RWPE2 (cell line): ENCODE data around the gene CREG2.

Experiments used
- ATAC-seq: fragments of 200-7000 bp; cut with Tn5 transposase; 3 replicates; pipeline ENCODE4 v1.9.1; 2021; ENCODE audit warnings: low read depth
- DNase-seq: peaks from one replicate; pipeline ENCODE4 v3.0.0-alpha.2; 2020; ENCODE audit warnings: low spot score
- H3K27ac ChIP-seq: fragments of 450-650 bp; 2 replicates; pipeline ENCODE4 v1.5.1; 2017; ENCODE audit warnings: mild to moderate bottlenecking; ENCODE audit not compliant: poor library complexity, severe bottlenecking
- H3K27me3 ChIP-seq: fragments of 250-450 bp; sonication (Bioruptor Pico); 2 replicates; pipeline ENCODE4 v1.5.1; 2021; ENCODE audit warnings: mild to moderate bottlenecking, moderate library complexity; ENCODE audit not compliant: insufficient read depth, poor library complexity, severe bottlenecking
- H3K36me3 ChIP-seq: fragments of 250-450 bp; sonication (Bioruptor Pico); 2 replicates; pipeline ENCODE4 v1.5.1; 2020; ENCODE audit warnings: low read depth, mild to moderate bottlenecking, moderate library complexity
- H3K4me1 ChIP-seq: fragments of 250-450 bp; sonication (Bioruptor Pico); 2 replicates; pipeline ENCODE4 v1.5.1; 2021; ENCODE audit warnings: mild to moderate bottlenecking, moderate library complexity; ENCODE audit not compliant: insufficient read depth, poor library complexity, severe bottlenecking
- H3K4me3 ChIP-seq: fragments of 250-450 bp; sonication (Bioruptor Pico); 2 replicates; pipeline ENCODE4 v1.5.1; 2021; ENCODE audit warnings: mild to moderate bottlenecking, moderate library complexity; ENCODE audit not compliant: severe bottlenecking
- H3K9me3 ChIP-seq: fragments of 250-450 bp; sonication (Bioruptor Pico); 2 replicates; pipeline ENCODE4 v1.5.1; 2021; ENCODE audit warnings: mild to moderate bottlenecking, moderate library complexity; ENCODE audit not compliant: severe bottlenecking
- CTCF ChIP-seq: fragments of 450-650 bp; IDR thresholded peaks from one replicate; pipeline ENCODE4 v1.5.1; 2017; ENCODE audit warnings: mild to moderate bottlenecking, moderate library complexity; ENCODE audit not compliant: poor library complexity, severe bottlenecking

The CREG2 gene

GRCh38 chr2:101402630-101403029, 15.3 kb upstream of the CREG2 start:
- Histone ChIP-seq H3K4me3 (no peak overlapping the region), H3K4me1 (peaks cover 11% of the 10 kb centered on the region), H3K27me3 (no peaks in the 10 kb centered on the region), H3K27ac (no peak overlapping the region), H3K36me3 (no peaks in the 10 kb centered on the region), H3K9me3 (no peaks in the 10 kb centered on the region)
- ATAC-seq: no peak
- TF ChIP-seq CTCF: no peak
- no peak for DNase-seq

GRCh38 chr2:101401906-101402305, 14.6 kb upstream of the CREG2 start:
- Histone ChIP-seq H3K27ac (no peak overlapping the region), H3K36me3 (no peaks in the 10 kb centered on the region), H3K27me3 (no peaks in the 10 kb centered on the region), H3K4me1 (peaks cover 17% of the 10 kb centered on the region), H3K4me3 (no peak overlapping the region), H3K9me3 (no peaks in the 10 kb centered on the region)
- no peak for TF ChIP-seq CTCF
- ATAC-seq: no peak
- no peak for DNase-seq

DNA sequence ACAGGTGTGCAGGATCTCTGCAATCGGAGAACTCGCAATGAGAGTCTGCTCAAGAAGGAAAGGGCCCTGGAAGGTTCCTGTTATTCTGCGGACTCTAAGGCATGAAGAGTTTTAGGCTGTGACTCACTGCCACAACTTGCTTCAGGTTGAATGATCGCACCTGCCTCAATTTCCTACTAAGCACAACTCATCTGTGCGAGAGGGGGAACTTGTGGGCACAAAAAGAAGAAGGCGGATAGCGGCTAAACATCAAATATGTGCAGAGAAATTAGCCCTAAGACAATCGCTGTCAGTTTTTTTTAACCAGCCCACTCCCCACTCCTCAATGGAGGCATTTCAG, 14.0 kb upstream of the CREG2 start:
- TF ChIP-seq CTCF: no peak
- no peak overlapping the region for H3K4me3 ChIP-seq

DNA sequence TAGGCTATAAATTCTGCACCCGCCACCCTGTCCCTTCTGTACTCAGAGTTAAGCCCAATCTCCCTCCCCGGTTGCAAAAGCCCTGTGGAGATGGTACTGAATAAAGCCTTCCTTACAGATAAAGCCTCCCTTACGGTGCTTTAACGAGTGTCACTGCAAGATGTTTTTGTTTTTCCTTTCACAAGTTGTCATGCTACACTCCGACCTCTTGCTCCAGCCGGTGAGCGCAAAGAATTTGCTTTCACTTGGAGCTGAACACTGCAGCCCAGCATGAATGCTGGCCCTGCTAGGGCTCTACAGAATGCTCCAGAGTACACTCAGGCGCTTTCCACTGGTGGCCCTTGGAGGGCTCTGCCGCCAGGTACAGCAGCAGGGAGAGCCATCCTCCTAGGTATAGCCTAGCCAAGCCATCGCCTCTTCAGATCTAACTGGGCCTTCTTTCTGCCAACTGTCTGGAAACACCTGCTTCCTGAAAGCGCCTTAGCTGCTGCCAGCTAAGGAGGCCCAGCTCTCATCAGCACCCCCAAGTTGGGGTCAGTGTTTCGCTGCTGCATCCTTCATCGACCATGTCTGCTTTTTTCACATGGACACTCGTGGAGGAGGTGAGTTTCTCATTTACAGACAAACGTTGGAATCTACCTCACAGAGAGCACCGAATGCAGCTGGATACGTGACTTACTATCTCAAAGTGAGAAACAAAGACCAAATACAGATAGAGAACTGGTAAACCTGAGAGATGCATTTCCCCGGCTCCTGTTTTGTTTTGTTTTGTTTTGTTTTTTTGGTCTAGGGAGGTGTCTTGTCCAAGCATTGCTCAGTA, 13.4 kb upstream of the CREG2 start:
- DNase-seq (no peak), ATAC-seq (no peak)
- H3K4me1 ChIP-seq: peaks cover 29% of the 10 kb centered on the region
- no peaks in the 10 kb centered on the region for H3K27me3 ChIP-seq
- H3K4me3 ChIP-seq: no peak overlapping the region
- TF ChIP-seq CTCF: no peak
- H3K27ac ChIP-seq: peak overlapping the region; percentile 29
- H3K36me3 ChIP-seq: no peaks in the 10 kb centered on the region
- H3K9me3 ChIP-seq: no peaks in the 10 kb centered on the region

More for the DNA sequence above, 14.0 kb upstream of the CREG2 start:
- DNase-seq (no peak), ATAC-seq (no peak)
- no peak overlapping the region for H3K27ac ChIP-seq
- no peaks in the 10 kb centered on the region for H3K36me3 ChIP-seq
- H3K9me3 ChIP-seq: no peaks in the 10 kb centered on the region
- H3K4me1 ChIP-seq: peaks cover 23% of the 10 kb centered on the region
- no peaks in the 10 kb centered on the region for H3K27me3 ChIP-seq

DNA sequence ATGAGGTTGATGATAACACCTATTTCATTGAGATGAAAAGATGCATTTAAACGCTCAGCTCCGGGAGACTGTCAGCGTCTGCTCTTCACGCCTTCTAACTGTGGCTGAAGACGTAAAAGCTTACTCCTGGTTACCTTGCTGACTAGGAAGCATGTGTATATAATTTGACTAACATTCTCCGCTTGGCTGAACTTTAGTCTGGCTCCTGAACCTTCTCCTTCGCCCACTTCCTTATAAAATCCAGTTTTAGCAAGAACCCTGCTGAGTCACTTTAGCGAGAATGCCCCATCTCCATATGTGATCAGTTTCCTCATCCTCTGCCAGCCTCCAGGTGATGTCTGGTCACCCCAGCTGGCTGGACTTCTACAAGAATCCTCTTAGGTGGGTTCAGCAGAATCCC, 12.7 kb upstream of the CREG2 start:
- ATAC-seq (peak; percentile 8; the same call in 2 of the 3 replicates), DNase-seq (no peak)
- Histone ChIP-seq H3K4me3 (no peak overlapping the region), H3K9me3 (no peaks in the 10 kb centered on the region), H3K36me3 (no peaks in the 10 kb centered on the region), H3K4me1 (peaks cover 32% of the 10 kb centered on the region), H3K27me3 (no peaks in the 10 kb centered on the region), H3K27ac (peak overlapping the region; percentile 29)
- TF ChIP-seq CTCF: no peak
